KG1 (cell line): ENCODE data around the gene XBP1.
A peak's percentile ranks its signal among the peaks of the same experiment; 100 is the strongest.
"Not testable (repeated sequence)": the region's sequence is repeated elsewhere in the genome, so short reads cannot be mapped to it uniquely, and the experiment has no call there.

Experiments used
- DNase-seq: peaks from one replicate; lab custom pipeline; 2025; lab: John Stamatoyannopoulos, UW

XBP1 gene

DNA sequence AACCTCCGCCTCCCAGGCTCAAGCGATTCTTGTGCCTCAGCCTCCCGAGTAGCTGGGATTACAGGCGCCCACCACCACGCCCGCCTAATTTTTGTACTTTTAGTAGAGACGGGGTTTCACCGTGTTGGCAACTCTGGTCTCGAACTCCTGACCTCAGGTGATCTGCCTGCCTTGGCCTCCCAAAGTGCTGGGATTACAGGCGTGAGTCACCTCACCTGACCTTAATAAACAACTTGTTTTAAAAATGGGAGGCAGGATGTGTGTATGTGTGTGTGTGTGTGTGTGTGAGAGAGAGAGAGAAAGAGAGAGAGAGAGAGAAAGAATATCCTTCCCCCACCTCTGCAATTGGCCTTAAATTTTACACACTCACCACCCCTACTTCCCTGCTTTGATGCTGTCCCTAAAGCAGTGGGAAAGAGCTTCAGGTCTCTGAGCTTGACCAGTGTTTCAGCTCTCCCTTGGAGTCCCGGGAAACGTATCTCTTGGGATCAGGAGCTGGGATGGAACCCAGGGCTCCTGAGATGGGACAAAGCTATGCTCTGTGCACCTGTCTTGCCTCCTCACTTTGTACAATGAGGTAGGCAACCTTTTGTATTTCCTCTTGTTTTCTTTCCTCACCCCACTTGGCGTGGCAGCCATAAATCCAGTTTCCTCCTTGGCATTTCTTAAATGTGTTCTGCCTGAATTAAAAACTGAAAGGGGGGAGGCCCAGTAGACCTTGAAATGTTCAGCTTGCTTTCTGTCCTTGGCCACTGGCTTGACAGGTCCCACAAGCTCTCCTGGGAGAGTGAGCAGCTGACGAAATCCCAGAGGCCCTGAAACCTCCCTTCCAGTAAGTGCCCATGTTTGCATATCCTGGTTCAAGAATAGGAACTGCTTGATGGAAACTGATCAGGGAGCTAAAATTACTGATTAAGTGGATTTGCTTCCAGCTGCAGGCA lies 17.8 kb upstream of the XBP1 start:
- no peak for DNase-seq

DNA sequence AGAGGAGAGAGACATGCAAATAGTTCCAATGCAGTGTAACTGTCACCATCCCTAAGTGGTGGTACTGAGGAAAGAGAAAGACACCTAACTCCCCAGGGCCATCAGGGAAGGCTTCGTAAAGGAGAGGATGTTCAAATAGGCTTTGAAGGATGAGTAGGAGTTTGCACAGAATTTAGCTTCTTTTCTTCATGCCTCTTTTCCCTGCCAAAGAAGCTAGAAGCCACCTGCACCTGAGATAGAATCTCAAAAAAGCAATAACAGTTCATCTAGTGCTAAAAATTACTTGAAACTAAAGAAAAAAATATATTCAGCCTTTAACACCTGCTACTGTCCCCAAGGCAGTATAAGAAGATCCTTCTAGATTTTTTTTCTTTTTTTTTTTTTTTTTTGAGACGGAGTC lies 16.7 kb upstream of the XBP1 start:
- no peak for DNase-seq

GRCh38 chr22:28815729-28816128 lies 15.4 kb upstream of the XBP1 start:
- no peak for DNase-seq

DNA sequence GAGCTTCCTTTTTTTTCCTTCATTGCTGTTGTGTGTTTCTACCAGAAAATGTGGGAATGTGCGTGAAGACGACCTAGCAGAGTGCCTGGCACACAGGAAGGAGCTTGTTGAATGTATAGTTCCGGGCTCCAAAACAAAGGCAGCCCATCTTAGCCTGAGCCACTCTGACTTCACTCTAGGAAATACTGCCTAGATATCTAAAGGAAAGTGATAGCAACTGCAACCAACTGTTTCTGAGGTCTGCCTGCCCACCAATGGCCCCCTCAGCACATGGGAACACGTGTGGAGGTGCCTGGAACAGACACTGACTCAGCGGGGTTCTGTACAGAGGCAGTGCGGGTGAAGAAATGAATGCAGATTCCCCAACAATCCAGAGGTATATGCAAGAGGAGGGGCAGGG lies 14.7 kb upstream of the XBP1 start:
- DNase-seq, result no peak

- DNase-seq, result no peak
Observed at GRCh38 chr22:28813772-28814518, 13.6 kb upstream of the XBP1 start.

DNA sequence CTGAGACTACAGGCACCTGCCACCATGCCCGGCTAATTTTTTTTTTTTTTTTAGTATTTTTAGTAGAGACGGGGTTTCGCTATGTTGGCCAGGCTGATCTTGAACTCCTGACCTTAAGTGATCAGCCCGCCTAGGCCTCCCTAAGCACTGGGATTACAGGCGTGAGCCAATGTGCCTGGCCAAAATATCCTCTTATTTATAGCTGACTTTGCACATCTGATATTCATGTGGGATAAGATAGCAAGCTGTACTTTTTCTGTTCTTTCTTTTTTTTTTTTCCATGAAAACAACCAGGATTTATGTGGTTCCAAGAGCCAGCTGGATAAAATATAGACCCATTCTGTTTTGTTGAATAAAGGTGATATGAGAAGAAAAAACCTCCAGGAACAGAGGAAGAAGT lies 12.1 kb upstream of the XBP1 start:
- DNase-seq, result no peak

GRCh38 chr22:28810821-28811491 lies 10.6 kb upstream of the XBP1 start:
- peak; percentile 83 for DNase-seq

DNA sequence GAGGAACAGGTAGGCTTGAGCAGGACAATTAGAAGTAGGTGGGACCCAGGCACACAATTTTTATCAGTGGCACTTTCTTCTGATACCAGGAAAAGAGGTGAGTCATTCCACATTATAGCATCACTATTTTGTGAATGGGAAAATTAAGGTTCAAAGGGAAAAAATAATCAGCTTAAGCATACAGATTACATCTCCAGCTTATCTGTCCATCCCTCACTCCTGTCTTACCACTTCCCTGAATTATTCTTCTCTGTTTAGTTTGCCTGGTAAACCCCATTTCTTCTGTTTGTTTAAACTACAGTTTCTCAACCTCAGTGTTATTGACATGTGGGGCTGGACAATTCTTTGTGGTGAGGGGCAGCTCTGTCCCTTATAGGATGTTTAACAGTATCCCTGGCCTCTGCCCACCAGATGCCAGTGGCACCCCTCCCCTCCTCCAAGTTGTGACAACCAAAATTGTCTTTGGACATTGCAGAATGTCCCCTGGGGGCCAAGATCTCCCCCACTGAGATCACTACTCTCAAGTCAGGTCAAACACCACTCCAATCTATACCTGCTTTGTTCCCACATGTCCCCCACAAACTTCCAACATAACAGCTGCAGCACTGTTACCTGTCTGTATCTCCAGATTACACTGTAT lies 8.5 kb upstream of the XBP1 start:
- DNase-seq, result no peak

- DNase-seq, result not testable (repeated sequence)
Observed at GRCh38 chr22:28805426-28805825, 5.1 kb upstream of the XBP1 start.

DNA sequence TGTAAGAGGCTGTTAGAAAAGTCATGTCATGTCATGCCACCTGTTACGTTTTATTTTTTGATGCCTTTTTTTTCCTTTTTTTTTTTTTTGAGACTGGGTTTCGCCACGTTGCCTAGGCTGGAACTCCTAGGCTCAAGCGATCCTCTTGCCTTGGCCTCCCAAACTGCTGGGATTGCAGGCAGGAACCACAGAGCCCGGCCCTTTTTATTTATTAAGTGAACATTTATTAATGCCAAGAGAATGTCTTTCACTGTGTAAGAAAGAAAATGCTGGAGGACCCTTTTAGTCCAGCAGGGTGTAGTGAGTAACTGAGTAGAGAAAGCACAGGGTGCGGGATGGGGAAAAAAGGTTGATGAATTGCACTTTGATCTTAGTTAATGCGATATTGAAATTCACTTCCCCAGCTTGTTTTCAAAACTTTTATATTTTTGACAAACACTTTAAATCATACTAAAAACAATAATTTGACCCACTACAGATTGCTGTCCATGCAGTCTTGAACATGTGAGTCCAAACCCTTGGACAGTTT lies 2.3 kb upstream of the XBP1 start:
- no peak for DNase-seq

DNA sequence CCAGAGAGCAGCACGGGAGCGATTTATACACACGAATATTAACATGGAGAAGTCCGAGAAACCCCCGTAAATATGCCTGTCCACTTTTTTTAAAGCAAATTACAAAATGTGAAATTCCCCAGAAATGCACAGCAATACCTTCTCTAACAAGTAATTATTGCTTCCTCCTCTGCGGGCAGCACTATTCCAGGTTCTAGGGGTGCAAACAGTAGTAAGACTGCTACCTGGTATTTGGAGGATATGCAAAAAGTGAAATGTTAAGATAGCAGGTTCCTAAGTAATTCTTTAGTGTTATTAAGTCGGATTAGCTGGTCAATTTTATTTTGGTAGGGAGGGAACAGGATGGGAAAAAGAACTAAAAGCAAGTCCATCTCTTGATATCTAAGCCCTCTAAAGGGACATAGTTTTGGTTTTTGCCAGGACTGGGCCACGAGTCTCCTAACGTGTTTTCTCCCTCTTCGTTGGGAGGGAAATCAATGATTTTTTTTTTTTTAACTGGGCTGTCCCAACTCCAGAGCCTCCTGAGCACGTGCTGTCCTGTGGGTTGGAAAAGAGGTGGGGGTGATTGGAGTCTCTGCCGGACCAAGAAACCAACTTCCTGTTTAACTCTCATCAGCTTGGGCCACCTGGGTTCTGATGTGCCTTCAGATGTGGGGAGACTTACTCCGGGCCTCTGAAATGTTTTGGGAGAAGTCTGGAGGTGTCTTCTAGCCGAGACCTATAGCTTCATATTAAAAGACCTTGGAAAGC lies 1.7 kb upstream of the XBP1 start:
- DNase-seq, result peak; percentile 68

GRCh38 chr22:28799606-28800307 lies 612 bp downstream of the XBP1 start:
- DNase-seq, result no peak

DNA sequence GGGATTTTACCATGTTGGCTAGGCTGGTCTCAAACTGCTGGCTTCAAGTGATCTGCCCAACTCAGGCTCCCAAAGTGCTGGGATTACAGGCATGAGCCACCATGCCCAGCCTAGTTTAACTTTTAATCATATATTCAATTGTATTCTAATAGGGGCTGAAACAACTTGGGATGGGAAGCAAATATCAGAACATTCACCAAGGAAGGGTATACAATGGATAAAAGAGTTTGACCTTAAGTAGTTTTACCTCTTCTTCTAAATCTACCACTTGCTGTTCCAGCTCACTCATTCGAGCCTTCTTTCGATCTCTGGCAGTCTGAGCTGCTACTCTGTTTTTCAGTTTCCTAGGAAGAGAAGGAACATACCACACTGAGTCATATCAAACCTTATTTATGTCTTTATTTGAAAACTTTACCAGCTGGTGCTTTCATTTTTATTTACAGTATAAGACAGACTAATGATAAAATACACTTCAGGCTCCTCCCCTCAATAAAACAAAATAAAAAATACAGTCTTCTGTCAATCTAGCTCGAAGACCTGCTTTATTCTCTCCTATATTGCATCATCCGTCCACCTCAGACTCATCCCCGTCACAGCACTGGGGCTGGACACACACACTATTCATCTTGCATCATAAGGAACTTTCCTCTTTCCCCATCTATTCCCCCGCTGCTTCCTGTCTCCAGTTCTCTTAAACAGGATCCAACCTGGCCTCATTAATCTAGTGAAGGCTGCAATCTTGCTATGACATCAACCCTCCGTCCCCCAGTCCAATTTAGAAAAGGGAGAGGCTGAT lies 1.4 kb downstream of the XBP1 start:
- no peak for DNase-seq

DNA sequence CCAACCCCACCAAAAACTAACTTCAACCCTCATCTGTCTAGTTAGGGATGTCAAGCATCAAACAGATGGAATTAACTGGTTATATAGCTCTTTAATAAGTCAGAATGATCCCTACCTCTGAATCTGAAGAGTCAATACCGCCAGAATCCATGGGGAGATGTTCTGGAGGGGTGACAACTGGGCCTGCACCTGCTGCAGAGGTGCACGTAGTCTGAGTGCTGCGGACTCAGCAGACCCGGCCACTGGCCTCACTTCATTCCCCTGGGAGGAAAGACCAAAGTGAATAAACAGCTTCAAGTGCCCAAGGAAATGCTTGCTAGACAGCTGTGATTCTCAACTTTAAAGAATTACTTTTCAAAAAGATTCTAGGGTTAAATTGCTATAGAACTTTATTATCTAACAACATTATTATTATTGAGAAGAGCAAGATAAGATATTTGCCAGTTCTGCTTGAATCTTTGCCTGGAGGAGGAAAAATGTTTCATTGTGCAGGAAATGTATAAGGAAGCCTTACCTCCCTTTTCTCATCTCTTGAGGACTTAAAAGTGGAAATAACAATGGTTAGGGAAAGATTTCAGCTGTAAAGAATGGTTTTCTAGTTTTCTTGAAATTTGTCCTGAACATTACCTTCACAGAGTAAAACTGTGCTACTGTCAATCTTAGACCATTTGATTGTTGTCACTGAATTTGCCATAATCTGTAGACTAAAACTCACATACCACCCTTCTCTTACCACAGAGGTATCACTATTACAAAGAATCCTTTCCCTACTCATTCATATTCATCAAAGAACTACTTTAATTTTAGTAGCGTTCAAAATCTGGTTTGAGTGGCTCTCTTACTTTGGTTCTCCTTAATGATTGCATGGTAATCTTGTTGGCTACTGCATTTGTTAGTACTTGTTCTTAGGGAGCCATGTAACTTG lies 4.2 kb downstream of the XBP1 start:
- no peak for DNase-seq

- no peak for DNase-seq
Observed at GRCh38 chr22:28795071-28795693, 5.2 kb downstream of the XBP1 start.

- no peak for DNase-seq
Observed at GRCh38 chr22:28793976-28794584, 6.3 kb downstream of the XBP1 start.

DNA sequence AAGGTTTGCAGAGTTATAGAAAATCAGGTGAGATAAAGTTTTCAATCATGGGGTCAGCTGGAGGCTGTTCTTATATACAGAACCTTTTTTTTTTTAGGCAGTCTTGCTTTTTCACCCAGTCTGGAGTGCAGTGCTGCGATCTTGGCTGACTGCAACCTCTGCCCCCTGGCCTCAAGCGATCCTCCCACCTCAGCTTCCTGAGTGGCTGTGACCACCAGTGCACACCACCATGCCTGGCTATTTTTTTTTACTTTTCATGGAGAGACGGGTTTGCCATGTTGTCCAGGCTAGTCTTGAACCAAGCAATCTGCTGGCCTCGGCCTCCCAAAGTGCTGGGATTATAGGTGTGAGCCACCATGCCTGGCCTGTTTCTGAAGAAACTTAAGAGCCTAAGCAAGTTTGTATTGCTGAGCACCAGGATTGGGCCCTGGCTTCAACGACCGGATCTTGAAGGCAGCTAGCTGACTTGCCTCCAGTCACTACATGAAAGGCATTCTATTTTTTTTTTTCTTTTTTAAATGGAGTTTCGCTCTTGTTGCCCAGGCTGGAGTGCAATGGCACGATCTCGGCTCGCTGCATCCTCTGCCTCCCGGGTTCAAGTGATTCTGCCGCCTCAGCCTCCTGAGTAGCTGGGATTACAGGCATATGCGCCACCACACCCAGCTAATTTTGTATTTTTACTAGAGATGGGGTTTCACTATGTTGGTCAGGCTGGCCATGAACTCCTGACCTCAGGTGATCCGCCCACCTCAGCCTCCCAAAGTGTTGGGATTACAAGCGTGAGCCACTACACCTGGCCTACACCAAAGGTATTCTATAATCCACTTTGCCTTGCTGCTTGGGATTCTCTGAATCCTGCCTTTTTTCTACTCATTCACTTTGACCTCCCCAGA lies 7.6 kb downstream of the XBP1 start:
- DNase-seq, result no peak
